Tibial artery (tissue), 4 donors: ENCODE data around the gene ZNF17.

ENCODE experiments used
- DNase-seq, 2 donors: peaks; one replicate each; pipeline ENCODE4 v3.0.0-alpha.2; 2019
- H3K27ac ChIP-seq, 2 donors: fragments of 200-600 bp; sonication (generic) in 1 of 2; 1 replicate in 1 of 2; 2 replicates in 1 of 2; pipeline ENCODE4 v1.5.1; 2018 to 2019; ENCODE audit warnings: mild to moderate bottlenecking in 1 of 2
- H3K27me3 ChIP-seq, 2 donors: fragments of 200-600 bp; sonication (generic) in 1 of 2; one replicate each; pipeline versions ENCODE4 v1.5.1 to v1.6.0; 2016 to 2019
- H3K36me3 ChIP-seq, 3 donors: fragments of 200-600 bp; sonication (generic) in 2 of 3; one replicate each; pipeline ENCODE4 v1.5.1; 2016 to 2019; ENCODE audit warnings: mild to moderate bottlenecking in 2 of 3
- H3K4me1 ChIP-seq, 4 donors: fragments of 200-600 bp; sonication (generic) in 2 of 4; 1 replicate in 3 of 4; 2 replicates in 1 of 4; pipeline ENCODE4 v1.5.1; 2016 to 2019
- H3K4me3 ChIP-seq, 2 donors: fragments of 200-600 bp; sonication (generic) in 1 of 2; 1 replicate in 1 of 2; 2 replicates in 1 of 2; pipeline ENCODE4 v1.5.1; 2018 to 2019; ENCODE audit warnings: mild to moderate bottlenecking in 2 of 2
- H3K9me3 ChIP-seq, 3 donors: fragments of 200-600 bp; sonication (generic) in 1 of 3; one replicate each; pipeline ENCODE4 v1.5.1; 2016 to 2019
- intact Hi-C: fragments of 100-400 bp; cut with DNase I; formaldehyde crosslinking; loops from one replicate; pipeline ENCODE4 v1.15.0; 2023; ENCODE audit warnings: low total_unique reads
- TF ChIP-seq, protein P1 (sequence below), 2 experiments: fragments of 200-600 bp in 1 of 2; fragments of 450-650 bp in 1 of 2; IDR thresholded peaks; one replicate each; pipeline ENCODE4 v1.5.1; 2017 to 2019; ENCODE audit warnings: antibody characterized with exemption in 2 of 2, mild to moderate bottlenecking in 1 of 2, moderate library complexity in 1 of 2

The ZNF17 gene

DNA sequence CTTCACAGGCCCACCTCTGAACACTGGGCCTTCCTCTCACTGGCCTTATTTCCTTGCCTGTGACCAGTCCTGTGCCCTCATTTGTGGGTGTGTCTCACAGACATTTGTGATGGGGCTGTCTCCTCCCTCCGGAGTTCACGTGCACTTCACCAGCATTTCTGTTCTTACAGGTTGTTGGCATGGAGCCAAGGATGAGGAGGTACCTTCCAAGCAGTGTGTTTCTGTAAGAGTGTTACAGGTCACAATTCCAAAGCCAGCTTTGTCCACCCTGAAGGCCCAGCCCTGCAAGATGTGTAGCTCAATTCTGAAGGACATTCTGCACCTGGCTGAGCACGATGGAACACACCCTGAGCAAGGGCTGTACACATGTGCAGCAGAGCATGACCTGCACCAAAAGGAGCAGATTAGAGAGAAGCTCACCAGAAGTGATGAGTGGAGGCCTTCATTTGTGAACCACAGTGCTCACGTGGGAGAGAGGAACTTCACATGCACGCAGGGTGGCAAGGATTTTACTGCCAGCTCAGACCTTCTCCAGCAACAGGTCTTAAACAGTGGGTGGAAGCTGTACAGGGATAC, 32.2 kb downstream of the ZNF17 start:
- no peak overlapping the region for H3K4me3 ChIP-seq
- TF ChIP-seq, protein P1, sequence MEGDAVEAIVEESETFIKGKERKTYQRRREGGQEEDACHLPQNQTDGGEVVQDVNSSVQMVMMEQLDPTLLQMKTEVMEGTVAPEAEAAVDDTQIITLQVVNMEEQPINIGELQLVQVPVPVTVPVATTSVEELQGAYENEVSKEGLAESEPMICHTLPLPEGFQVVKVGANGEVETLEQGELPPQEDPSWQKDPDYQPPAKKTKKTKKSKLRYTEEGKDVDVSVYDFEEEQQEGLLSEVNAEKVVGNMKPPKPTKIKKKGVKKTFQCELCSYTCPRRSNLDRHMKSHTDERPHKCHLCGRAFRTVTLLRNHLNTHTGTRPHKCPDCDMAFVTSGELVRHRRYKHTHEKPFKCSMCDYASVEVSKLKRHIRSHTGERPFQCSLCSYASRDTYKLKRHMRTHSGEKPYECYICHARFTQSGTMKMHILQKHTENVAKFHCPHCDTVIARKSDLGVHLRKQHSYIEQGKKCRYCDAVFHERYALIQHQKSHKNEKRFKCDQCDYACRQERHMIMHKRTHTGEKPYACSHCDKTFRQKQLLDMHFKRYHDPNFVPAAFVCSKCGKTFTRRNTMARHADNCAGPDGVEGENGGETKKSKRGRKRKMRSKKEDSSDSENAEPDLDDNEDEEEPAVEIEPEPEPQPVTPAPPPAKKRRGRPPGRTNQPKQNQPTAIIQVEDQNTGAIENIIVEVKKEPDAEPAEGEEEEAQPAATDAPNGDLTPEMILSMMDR (IDR thresholded peaks at IDR 0.05), result no peak
- intact Hi-C loops, result no loop called here
- H3K4me1 ChIP-seq, result no peaks in the 10 kb centered on the region
- no peak for DNase-seq
- peaks cover 79 to 84% (median 82%) of the 10 kb centered on the region in 3 donors for H3K36me3 ChIP-seq
- H3K27me3 ChIP-seq, result no peaks in the 10 kb centered on the region
- no peak overlapping the region for H3K27ac ChIP-seq
- H3K9me3 ChIP-seq, result peaks cover 7 to 95% (median 70%) of the 10 kb centered on the region in 3 donors

DNA sequence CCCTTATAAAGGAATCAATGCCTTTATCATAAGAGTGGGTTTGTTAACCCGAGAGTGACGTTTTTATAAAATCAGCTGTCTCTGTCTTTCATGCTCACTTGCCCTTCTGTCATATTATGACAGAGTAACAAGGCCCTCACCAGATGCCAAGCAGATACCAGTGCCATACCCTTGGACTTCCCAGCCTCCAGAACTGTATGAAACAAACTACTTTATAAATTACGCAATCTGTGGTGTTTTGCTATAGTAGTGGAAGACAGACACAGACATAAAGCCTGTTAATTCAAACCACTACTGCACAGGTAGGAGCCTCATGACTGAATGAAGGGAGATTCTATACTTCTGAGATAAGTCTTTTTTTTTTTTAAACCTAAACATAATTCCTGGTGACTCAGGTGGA, 41.3 kb downstream of the ZNF17 start:
- peaks cover 0 to 88% (median 50%) of the 10 kb centered on the region in 3 donors for H3K9me3 ChIP-seq
- intact Hi-C loops, result no loop called here

DNA sequence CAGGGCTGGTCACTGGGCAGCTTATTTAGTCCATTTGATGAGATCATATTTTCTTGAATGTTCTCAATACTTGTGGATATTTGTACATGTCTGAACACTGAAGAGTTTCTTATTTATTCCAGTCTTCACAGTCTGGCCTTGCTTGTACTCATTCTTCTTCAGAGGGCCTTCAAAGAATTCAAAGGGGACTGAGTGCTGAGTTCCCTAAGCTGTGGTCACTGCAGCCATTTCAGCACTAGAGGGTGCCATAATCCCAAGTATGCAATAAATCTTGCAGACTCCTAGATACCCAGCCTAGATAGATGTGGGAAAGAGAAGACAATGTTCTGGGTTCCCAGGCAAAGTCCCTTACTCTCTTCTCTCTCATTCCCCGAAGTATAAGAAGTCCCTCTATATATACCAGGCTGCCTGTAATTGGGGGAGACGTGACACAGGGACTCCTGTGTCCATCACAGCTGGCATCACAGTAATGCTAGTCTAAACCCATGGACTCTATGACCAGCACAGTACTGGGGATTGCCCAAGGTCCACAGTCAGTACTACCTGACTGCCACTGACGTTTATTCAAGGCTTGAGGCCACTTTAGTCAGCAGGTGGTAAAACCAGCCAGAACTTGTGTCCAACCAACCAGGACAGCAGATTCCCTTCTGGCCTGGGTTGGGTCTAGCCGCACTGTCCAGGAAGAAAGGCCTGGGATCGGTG, 54.9 kb downstream of the ZNF17 start:
- TF ChIP-seq, protein P1 (IDR thresholded peaks at IDR 0.05), result no peak

More for the DNA sequence above, 41.3 kb downstream of the ZNF17 start:
- Histone ChIP-seq H3K27me3 (no peaks in the 10 kb centered on the region), H3K4me1 (no peaks in the 10 kb centered on the region), H3K36me3 (peaks cover 23 to 57% (median 35%) of the 10 kb centered on the region in 3 donors), H3K27ac (no peak overlapping the region), H3K4me3 (no peak overlapping the region)
- TF ChIP-seq, protein P1 (IDR thresholded peaks at IDR 0.05), result no peak
- DNase-seq, result no peak

DNA sequence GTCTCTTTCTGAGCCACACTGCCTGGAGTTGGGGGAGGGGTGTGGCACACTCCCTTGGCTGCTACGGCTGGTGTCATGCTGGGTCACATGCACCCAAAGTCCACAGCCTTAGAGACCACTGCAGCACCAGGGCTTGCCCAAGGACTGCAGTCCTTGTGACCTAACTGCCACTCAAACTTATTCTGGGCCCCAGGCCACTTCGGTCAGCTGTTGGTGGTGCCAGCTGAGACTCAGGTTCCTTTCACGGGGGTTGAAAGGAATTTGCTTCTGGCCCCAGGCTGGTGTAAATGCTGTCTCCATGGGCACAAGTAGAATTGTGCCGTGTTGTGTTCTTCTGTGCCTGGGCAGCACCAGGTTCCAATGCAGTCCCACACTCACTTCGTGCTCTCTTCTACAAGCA, 55.5 kb downstream of the ZNF17 start:
- Histone ChIP-seq H3K27me3 (no peaks in the 10 kb centered on the region), H3K27ac (no peak overlapping the region), H3K4me3 (no peak overlapping the region), H3K9me3 (peaks cover 14 to 100% (median 70%) of the 10 kb centered on the region in 3 donors), H3K4me1 (no peaks in the 10 kb centered on the region), H3K36me3 (peaks cover 27 to 68% (median 60%) of the 10 kb centered on the region in 3 donors)
- TF ChIP-seq, protein P1 (IDR thresholded peaks at IDR 0.05), result no peak
- no peak for DNase-seq
- intact Hi-C loops, result no loop called here

More for the DNA sequence above, 54.9 kb downstream of the ZNF17 start:
- intact Hi-C loops, result no loop called here
- Histone ChIP-seq H3K4me1 (no peaks in the 10 kb centered on the region), H3K4me3 (no peak overlapping the region), H3K9me3 (peaks cover 9 to 100% (median 67%) of the 10 kb centered on the region in 3 donors), H3K27me3 (no peaks in the 10 kb centered on the region), H3K27ac (no peak overlapping the region), H3K36me3 (peaks cover 27 to 62% (median 53%) of the 10 kb centered on the region in 3 donors)
- DNase-seq, result no peak
